H1 (cell line): ENCODE results near the gene GLE1. TPM values are rescaled to one million over a fixed set of nuclear protein-coding genes. Genes with fewer than 3 reads are reported as not detected.

ENCODE experiments used
- CTCF ChIA-PET: fragments of 300-600 bp; sonication (Branson Sonifier 250); formaldehyde crosslinking; loops from one replicate; lab custom pipeline; 2021; ENCODE audit not compliant: partially characterized antibody; lab: Charles Lee
- POLR2A ChIA-PET: fragments of 300-600 bp; sonication (Branson Sonifier 250); formaldehyde crosslinking; loops from one replicate; lab custom pipeline; 2021; ENCODE audit warnings: inconsistent platforms; ENCODE audit not compliant: partially characterized antibody; lab: Charles Lee
- DNase-seq, 2 experiments: peaks; one replicate each; pipeline versions ENCODE4 v3.0.0 to v3.0.0-alpha.2; 2010 to 2022; ENCODE audit warnings: low spot score in 2 of 2, low read depth in 1 of 2, mixed read lengths in 1 of 2
- FAIRE-seq: peaks from 2 replicates; lab custom pipeline; 2011; peaks lifted over from hg19 to GRCh38; lab: Jason Lieb, UNC
- H2AFZ ChIP-seq: 2 replicates; pipeline ENCODE4 v1.8.1; 2012; ENCODE audit warnings: low read length, inconsistent platforms
- H2AK5ac ChIP-seq: 2 replicates; pipeline ENCODE4 v1.6.1; 2013; ENCODE audit warnings: low read depth, low read length
- H2BK120ac ChIP-seq: replicated peaks from 2 replicates; pipeline ENCODE3; 2013; ENCODE audit warnings: low read depth, low read length, inconsistent platforms
- H2BK12ac ChIP-seq: 2 replicates; pipeline ENCODE4 v1.6.1; 2013; ENCODE audit warnings: low read depth, low read length
- H2BK15ac ChIP-seq: 2 replicates; pipeline ENCODE4 v1.6.1; 2013; ENCODE audit warnings: low read length
- H2BK20ac ChIP-seq: 2 replicates; pipeline ENCODE4 v1.6.1; 2013; ENCODE audit warnings: low read length
- H2BK5ac ChIP-seq: 2 replicates; pipeline ENCODE4 v1.6.1; 2013; ENCODE audit warnings: low read depth, low read length
- H3K14ac ChIP-seq: 2 replicates; pipeline ENCODE4 v1.6.1; 2013; ENCODE audit warnings: inconsistent platforms; ENCODE audit not compliant: insufficient read length
- H3K18ac ChIP-seq: 2 replicates; pipeline ENCODE4 v1.6.1; 2013; ENCODE audit warnings: low read length; ENCODE audit errors: extremely low read depth
- H3K23ac ChIP-seq: 2 replicates; pipeline ENCODE4 v1.6.1; 2013; ENCODE audit warnings: inconsistent platforms; ENCODE audit not compliant: insufficient read length
- H3K23me2 ChIP-seq: 2 replicates; pipeline ENCODE4 v1.6.1; 2013; ENCODE audit warnings: low read depth, low read length
- H3K27ac ChIP-seq: 2 replicates; pipeline ENCODE4 v1.6.1; 2011; ENCODE audit warnings: low read depth, low read length, inconsistent platforms
- H3K27me3 ChIP-seq, 4 experiments: replicated peaks in 1 of 4; 1 replicate in 1 of 4; 2 replicates in 3 of 4; pipeline versions ENCODE4 v1.6.1 to v1.8.1; 2011 to 2013; ENCODE audit warnings: low read length in 3 of 4, mild to moderate bottlenecking in 3 of 4, inconsistent platforms in 2 of 4, mixed read lengths in 2 of 4, moderate library complexity in 1 of 4; ENCODE audit not compliant: control insufficient read depth in 3 of 4, insufficient read depth in 3 of 4; ENCODE audit errors: extremely low read depth in 1 of 4
- H3K36me3 ChIP-seq, 4 experiments: 2 replicates each; pipeline versions ENCODE4 v1.6.1 to v1.8.1; 2011 to 2013; ENCODE audit warnings: mild to moderate bottlenecking in 4 of 4, low read length in 3 of 4, moderate library complexity in 2 of 4, control low read depth in 1 of 4, inconsistent platforms in 1 of 4; ENCODE audit not compliant: insufficient read depth in 4 of 4, control insufficient read depth in 2 of 4
- H3K4ac ChIP-seq: replicated peaks from 2 replicates; pipeline ENCODE3; 2013; ENCODE audit warnings: low read length, low read depth, mixed read lengths, inconsistent platforms; ENCODE audit not compliant: insufficient read length
- H3K4me1 ChIP-seq, 4 experiments: replicated peaks in 1 of 4; 1 replicate in 1 of 4; 2 replicates in 3 of 4; pipeline versions ENCODE4 v1.6.1 to v1.8.1; 2011 to 2013; ENCODE audit warnings: low read length in 3 of 4, inconsistent platforms in 2 of 4, mixed read lengths in 1 of 4; ENCODE audit not compliant: insufficient read depth in 4 of 4, control insufficient read depth in 3 of 4
- H3K4me2 ChIP-seq, 2 experiments: 2 replicates each; pipeline versions ENCODE4 v1.6.1 to v1.8.1; 2011 to 2013; ENCODE audit warnings: low read depth in 2 of 2, low read length in 2 of 2, control low read depth in 1 of 2, inconsistent platforms in 1 of 2, mild to moderate bottlenecking in 1 of 2; ENCODE audit not compliant: insufficient read depth in 1 of 2
- H3K4me3 ChIP-seq, 4 experiments: fragments of 200-600, 300-600 bp in 1 of 4; sonication (generic), shearing (Covaris generic), sonication (Bioruptor Twin) in 1 of 4; 2 replicates each; pipeline versions ENCODE4 v1.5.1 to v1.8.1; 2011 to 2016; ENCODE audit warnings: low read length in 4 of 4, low read depth in 3 of 4, control low read depth in 2 of 4, inconsistent platforms in 2 of 4, mild to moderate bottlenecking in 2 of 4, mixed read lengths in 1 of 4, moderate library complexity in 1 of 4; ENCODE audit not compliant: insufficient read depth in 2 of 4; ENCODE audit errors: extremely low read depth in 1 of 4
- H3K56ac ChIP-seq: replicated peaks from 2 replicates; pipeline ENCODE3; 2013; ENCODE audit warnings: low read depth, mild to moderate bottlenecking, mixed read lengths, low read length, inconsistent platforms; ENCODE audit not compliant: insufficient read length
- H3K79me1 ChIP-seq: 2 replicates; pipeline ENCODE4 v1.6.1; 2013; ENCODE audit warnings: low read depth, low read length, control low read depth
- H3K79me2 ChIP-seq, 2 experiments: 2 replicates each; pipeline versions ENCODE4 v1.6.1 to v1.8.1; 2012 to 2013; ENCODE audit warnings: low read length in 2 of 2, mild to moderate bottlenecking in 2 of 2, inconsistent platforms in 1 of 2; ENCODE audit not compliant: insufficient read depth in 2 of 2, control insufficient read depth in 1 of 2
- H3K9ac ChIP-seq, 4 experiments: replicated peaks in 1 of 4; 1 replicate in 1 of 4; 2 replicates in 3 of 4; pipeline versions ENCODE4 v1.6.1 to v1.8.1; 2011 to 2013; ENCODE audit warnings: low read depth in 3 of 4, low read length in 3 of 4, control low read depth in 2 of 4, mild to moderate bottlenecking in 2 of 4, moderate library complexity in 2 of 4, inconsistent platforms in 1 of 4; ENCODE audit errors: extremely low read depth in 1 of 4
- H3K9me3 ChIP-seq, 2 experiments: 2 replicates each; pipeline versions ENCODE4 v1.6.1 to v1.8.1; 2012 to 2013; ENCODE audit warnings: mild to moderate bottlenecking in 2 of 2, moderate library complexity in 2 of 2, control low read depth in 1 of 2, inconsistent platforms in 1 of 2, low read depth in 1 of 2, low read length in 1 of 2, mixed read lengths in 1 of 2; ENCODE audit not compliant: insufficient read depth in 2 of 2
- H4K20me1 ChIP-seq, 2 experiments: replicated peaks in 1 of 2; 2 replicates each; pipeline versions ENCODE3 to v1.8.1; 2011 to 2013; ENCODE audit warnings: inconsistent platforms in 2 of 2, low read length in 2 of 2, mild to moderate bottlenecking in 1 of 2; ENCODE audit not compliant: insufficient read depth in 2 of 2, control insufficient read depth in 1 of 2
- H4K5ac ChIP-seq: 2 replicates; pipeline ENCODE4 v1.6.1; 2013; ENCODE audit warnings: low read length, low read depth, mixed read lengths, inconsistent platforms; ENCODE audit not compliant: insufficient read length
- H4K8ac ChIP-seq: 2 replicates; pipeline ENCODE4 v1.8.0; 2013; ENCODE audit warnings: mild to moderate bottlenecking, moderate library complexity, low read length, inconsistent platforms; ENCODE audit not compliant: insufficient read depth; ENCODE audit errors: extremely low read depth
- H4K91ac ChIP-seq: replicated peaks from 2 replicates; pipeline ENCODE3; 2013; ENCODE audit warnings: low read length, mixed read lengths, inconsistent platforms; ENCODE audit not compliant: insufficient read length
- TEAD4 ChIP-seq: IDR thresholded peaks from 2 replicates; pipeline ENCODE4 v1.6.1; 2012; ENCODE audit warnings: low read depth, low read length, inconsistent platforms, mixed read lengths
- WGBS, 2 experiments: shearing (Covaris generic) in 1 of 2; methylation state at CpG; one replicate each; pipeline versions ENCODE4 v1.1.6 to v1.1.7; 2013 to 2015; ENCODE audit warnings: low lambda C conversion rate in 2 of 2, mixed read lengths in 2 of 2, inconsistent platforms in 1 of 2, low coverage in 1 of 2, missing lambda C conversion rate in 1 of 2; ENCODE audit not compliant: insufficient replicate concordance in 2 of 2, insufficient coverage in 1 of 2, insufficient read length in 1 of 2; ENCODE audit errors: extremely low coverage in 1 of 2, missing lambda C conversion rate in 1 of 2; 5-methylcytosine and 5-hydroxymethylcytosine counted together
- polyA plus RNA-seq, 7 experiments: library from polyadenylated mRNA; depleted of rRNA in 3 of 7; stranded (reverse) in 5 of 7; unstranded in 2 of 7; fragments of >200 nt in 5 of 7; fragments of 200-250 nt in 2 of 7; gene quantifications; 1 replicate in 5 of 7; 2 replicates in 1 of 7; 4 replicates in 1 of 7; pipeline versions ENCODE4 v1.2.1 to v1.2.3, GENCODE V29; 2011 to 2013; ENCODE audit warnings: missing spikeins in 2 of 7, mixed read lengths in 2 of 7
- total RNA-seq: library from RNA; stranded (reverse); fragmentation: NEBNext Ultra II Directional; extraction: Animal tissue kit (Norgen Biotek cat#: 25700); gene quantifications from 2 replicates; pipeline ENCODE4 v1.2.1, GENCODE V29; 2021

The GLE1 gene
- total and polyA plus RNA-seq, 2 of the 8 experiments (the other 6 are each of a cell fraction or from before 2014, with no cell fraction given): 9.6 to 14.9 TPM

- H3K27me3 ChIP-seq: peaks cover 15 to 39% (median 36%) of the 10 kb centered on the region in 4 experiments
- H2AFZ ChIP-seq: no peak overlapping the region
- H4K20me1 ChIP-seq: peaks cover 14% of the 10 kb centered on the region in 2 experiments
- H2BK120ac ChIP-seq: no peak overlapping the region
- TF ChIP-seq TEAD4: no peak
- TF ChIP-seq, all 59 proteins: peak for 0
- peaks cover 6% of the 10 kb centered on the region for H3K23me2 ChIP-seq
- no peak overlapping the region for H3K4ac ChIP-seq
- H3K27ac ChIP-seq: no peak overlapping the region
- POLR2A ChIA-PET: interaction anchor here (1.3 kb wide), 1 partner anchor 98 kb away, joined by 5 read pairs; the partner anchor contains the start of gene SPTAN1
- H4K8ac ChIP-seq: no peak overlapping the region
- H3K14ac ChIP-seq: no peak overlapping the region
- DNase-seq (no peak), FAIRE-seq (no peak)
- no peak overlapping the region for H3K4me3 ChIP-seq
- H3K9ac ChIP-seq: no peak overlapping the region
- H2AK5ac ChIP-seq: 0 out of 2 replicates have a peak overlapping the region, but pooled peaks have one; percentile 9
- no peaks in the 10 kb centered on the region for H3K79me2 ChIP-seq
- H2BK5ac ChIP-seq: no peak overlapping the region
- no peak overlapping the region for H2BK12ac ChIP-seq
- H3K36me3 ChIP-seq: 0 out of 8 replicates have a peak, but pooled peaks cover 0 to 2% (median 0%) of the 10 kb centered on the region in 4 experiments
- H3K18ac ChIP-seq: no peak overlapping the region
- H2BK20ac ChIP-seq: 0 out of 2 replicates have a peak overlapping the region, but pooled peaks have one; percentile 1
- H3K9me3 ChIP-seq: no peaks in the 10 kb centered on the region
- no peak overlapping the region for H3K56ac ChIP-seq
- no peak overlapping the region for H4K5ac ChIP-seq
- WGBS, 2 experiments: 86% methylated on average over 14 of the region's 14 CpGs; no CpG with 5 or more reads in 1 of the 2 experiments
- no peak overlapping the region for H2BK15ac ChIP-seq
- no peaks in the 10 kb centered on the region for H3K79me1 ChIP-seq
- no peak overlapping the region for H4K91ac ChIP-seq
- H3K4me1 ChIP-seq: peaks cover 0 to 8% (median 5%) of the 10 kb centered on the region in 4 experiments; a peak in 5 of 7 replicates
- peak overlapping the region in 1 of 2 experiments; percentile 78; a peak in 1 of 4 replicates for H3K4me2 ChIP-seq
- CTCF ChIA-PET: interaction anchor here (0.6 to 1.0 kb wide), 3 partner anchors 16 to 25 kb away, joined by 3 to 6 read pairs (median 3); no protein-coding TSS in a partner anchor
- no peak overlapping the region for H3K23ac ChIP-seq
These were observed 49.5 kb upstream of the GLE1 start for GRCh38 chr9:128454991-128455390.
